MM.1S (cell line): ENCODE data around the gene ALDH1L2.
"Not testable (repeated sequence)": the region's sequence is repeated elsewhere in the genome, so short reads cannot be mapped to it uniquely, and the experiment has no call there.

ENCODE experiments used
- DNase-seq: peaks from one replicate; pipeline ENCODE4 v3.0.0-alpha.2; 2015
- H2AFZ ChIP-seq: fragments of 300-600 bp; sonication (generic); 2 replicates; pipeline ENCODE4 v1.6.0; 2016; ENCODE audit warnings: antibody characterized with exemption, low read length
- H3F3A ChIP-seq: fragments of 300-600 bp; sonication (generic); 2 replicates; pipeline ENCODE4 v1.6.1; 2016; ENCODE audit warnings: mild to moderate bottlenecking, antibody characterized with exemption, low read length, moderate library complexity, mixed read lengths; ENCODE audit not compliant: insufficient read depth
- H3K27ac ChIP-seq: fragments of 300-600 bp; sonication (generic); 2 replicates; pipeline ENCODE4 v1.5.1; 2016; ENCODE audit warnings: mild to moderate bottlenecking, low read length
- H3K27me3 ChIP-seq: fragments of 300-600 bp; sonication (generic); replicated peaks from 2 replicates; pipeline ENCODE4 v1.6.0; 2016; ENCODE audit warnings: low read length; ENCODE audit not compliant: insufficient read depth
- H3K36me3 ChIP-seq: fragments of 300-600 bp; sonication (generic); replicated peaks from 2 replicates; pipeline ENCODE4 v1.6.1; 2016; ENCODE audit warnings: mild to moderate bottlenecking, low read length, mixed read lengths; ENCODE audit not compliant: insufficient read depth
- H3K4me1 ChIP-seq: fragments of 300-600 bp; sonication (generic); 2 replicates; pipeline ENCODE4 v1.6.1; 2016; ENCODE audit warnings: low read length, mixed read lengths
- H3K4me2 ChIP-seq: fragments of 300-600 bp; sonication (generic); 2 replicates; pipeline ENCODE4 v1.6.0; 2016; ENCODE audit warnings: low read depth, low read length
- H3K4me3 ChIP-seq: fragments of 300-600 bp; sonication (generic); 2 replicates; pipeline ENCODE4 v1.5.1; 2016; ENCODE audit warnings: low read length, mixed read lengths
- H3K79me2 ChIP-seq: fragments of 300-600 bp; sonication (generic); 2 replicates; pipeline ENCODE4 v1.6.1; 2016; ENCODE audit warnings: mixed run types, low read length, mixed read lengths
- H3K9ac ChIP-seq: fragments of 300-600 bp; sonication (generic); 2 replicates; pipeline ENCODE4 v1.6.1; 2016; ENCODE audit warnings: low read length, mixed read lengths
- H3K9me2 ChIP-seq: fragments of 300-600 bp; sonication (generic); replicated peaks from 2 replicates; pipeline ENCODE4 v1.6.1; 2016; ENCODE audit warnings: mild to moderate bottlenecking, low read length, mixed read lengths; ENCODE audit not compliant: insufficient read depth
- H3K9me3 ChIP-seq: fragments of 300-600 bp; sonication (generic); replicated peaks from 2 replicates; pipeline ENCODE4 v1.6.1; 2016; ENCODE audit warnings: mild to moderate bottlenecking, low read length, mixed read lengths; ENCODE audit not compliant: insufficient read depth
- H4K20me1 ChIP-seq: fragments of 300-600 bp; sonication (generic); 2 replicates; pipeline ENCODE4 v1.6.1; 2016; ENCODE audit warnings: mild to moderate bottlenecking, low read length, moderate library complexity, mixed read lengths; ENCODE audit not compliant: insufficient read depth
- EZH2 ChIP-seq: fragments of 300-600 bp; sonication (generic); optimal IDR thresholded peaks from 2 replicates; pipeline ENCODE3; 2017; ENCODE audit warnings: low read depth, mild to moderate bottlenecking, antibody characterized with exemption, low read length, mixed read lengths
- EZH2phosphoT487 ChIP-seq: fragments of 300-600 bp; sonication (generic); IDR thresholded peaks from 2 replicates; pipeline ENCODE4 v1.6.1; 2018; ENCODE audit warnings: antibody characterized with exemption, low read length
- TF ChIP-seq, protein P1 (sequence below): fragments of 300-600 bp; sonication (generic); IDR thresholded peaks from 2 replicates; pipeline ENCODE4 v1.5.1; 2016; ENCODE audit warnings: antibody characterized with exemption, low read length, mixed read lengths

ALDH1L2 gene

DNA sequence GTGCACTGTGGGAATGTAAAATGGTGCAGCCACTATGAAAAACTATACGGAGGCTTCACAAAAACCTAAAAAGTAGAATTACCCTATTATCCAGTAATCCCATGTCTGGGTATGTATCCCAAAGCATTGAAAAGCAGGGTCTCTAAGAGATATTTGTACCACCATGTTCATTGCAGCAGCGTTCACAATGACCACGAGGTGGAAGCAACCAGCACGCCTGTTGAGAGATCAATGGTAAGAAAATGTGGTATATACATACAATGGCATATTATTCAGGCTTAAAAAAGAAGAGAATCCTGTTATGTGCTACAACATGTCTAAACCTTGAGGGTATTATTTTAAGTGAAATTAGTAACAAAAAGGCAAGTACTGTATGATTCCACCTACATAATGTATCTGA, 99.1 kb downstream of the ALDH1L2 start:
- Histone ChIP-seq H3K27ac (peak overlapping the region; percentile 48; the same call in 1 of the 2 replicates), H3K27me3 (no peaks in the 10 kb centered on the region), H3K4me3 (peak overlapping the region; percentile 77), H4K20me1 (no peaks in the 10 kb centered on the region), H3K9me3 (no peaks in the 10 kb centered on the region), H3K4me1 (peaks cover 12% of the 10 kb centered on the region), H3K4me2 (peak overlapping the region; percentile 89), H3K36me3 (peaks cover 19% of the 10 kb centered on the region), H3F3A (peaks cover 11% of the 10 kb centered on the region; the same call in 1 of the 2 replicates), H3K79me2 (peaks cover 42% of the 10 kb centered on the region), H2AFZ (peak overlapping the region; percentile 82), H3K9ac (peak overlapping the region; percentile 67; the same call in 1 of the 2 replicates), H3K9me2 (no peaks in the 10 kb centered on the region)
- peak; percentile 35 for DNase-seq
- TF ChIP-seq EZH2phosphoT487 (no peak), EZH2 (no peak)
- TF ChIP-seq, protein P1, sequence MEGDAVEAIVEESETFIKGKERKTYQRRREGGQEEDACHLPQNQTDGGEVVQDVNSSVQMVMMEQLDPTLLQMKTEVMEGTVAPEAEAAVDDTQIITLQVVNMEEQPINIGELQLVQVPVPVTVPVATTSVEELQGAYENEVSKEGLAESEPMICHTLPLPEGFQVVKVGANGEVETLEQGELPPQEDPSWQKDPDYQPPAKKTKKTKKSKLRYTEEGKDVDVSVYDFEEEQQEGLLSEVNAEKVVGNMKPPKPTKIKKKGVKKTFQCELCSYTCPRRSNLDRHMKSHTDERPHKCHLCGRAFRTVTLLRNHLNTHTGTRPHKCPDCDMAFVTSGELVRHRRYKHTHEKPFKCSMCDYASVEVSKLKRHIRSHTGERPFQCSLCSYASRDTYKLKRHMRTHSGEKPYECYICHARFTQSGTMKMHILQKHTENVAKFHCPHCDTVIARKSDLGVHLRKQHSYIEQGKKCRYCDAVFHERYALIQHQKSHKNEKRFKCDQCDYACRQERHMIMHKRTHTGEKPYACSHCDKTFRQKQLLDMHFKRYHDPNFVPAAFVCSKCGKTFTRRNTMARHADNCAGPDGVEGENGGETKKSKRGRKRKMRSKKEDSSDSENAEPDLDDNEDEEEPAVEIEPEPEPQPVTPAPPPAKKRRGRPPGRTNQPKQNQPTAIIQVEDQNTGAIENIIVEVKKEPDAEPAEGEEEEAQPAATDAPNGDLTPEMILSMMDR = peak; percentile 43

DNA sequence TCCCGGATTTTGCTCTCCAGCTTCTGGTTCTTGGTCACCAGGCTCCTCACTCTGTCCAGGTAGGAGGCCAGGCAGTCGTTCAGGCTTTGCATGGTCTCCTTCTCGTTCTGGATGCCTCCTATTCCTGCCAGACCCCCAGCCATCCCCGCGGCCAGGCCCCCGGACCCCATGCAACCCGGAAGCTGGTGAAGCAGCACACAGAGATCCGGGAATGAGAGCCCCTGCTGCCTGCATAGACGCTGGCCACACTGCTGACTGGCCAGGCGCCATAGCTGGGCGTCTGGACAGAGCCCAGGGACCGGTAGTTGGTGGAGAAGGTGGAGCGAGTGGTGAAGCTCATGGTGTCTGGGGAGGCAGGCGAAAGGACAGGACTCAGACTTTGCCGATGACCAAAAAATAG, 106.6 kb downstream of the ALDH1L2 start:
- not testable (repeated sequence) for H3K36me3 ChIP-seq, H2AFZ ChIP-seq, H3F3A ChIP-seq, H3K9me2 ChIP-seq, H3K9ac ChIP-seq, H3K4me1 ChIP-seq, H3K4me2 ChIP-seq, H3K9me3 ChIP-seq, H3K27me3 ChIP-seq, DNase-seq, H3K79me2 ChIP-seq, H3K27ac ChIP-seq, H4K20me1 ChIP-seq, H3K4me3 ChIP-seq

DNA sequence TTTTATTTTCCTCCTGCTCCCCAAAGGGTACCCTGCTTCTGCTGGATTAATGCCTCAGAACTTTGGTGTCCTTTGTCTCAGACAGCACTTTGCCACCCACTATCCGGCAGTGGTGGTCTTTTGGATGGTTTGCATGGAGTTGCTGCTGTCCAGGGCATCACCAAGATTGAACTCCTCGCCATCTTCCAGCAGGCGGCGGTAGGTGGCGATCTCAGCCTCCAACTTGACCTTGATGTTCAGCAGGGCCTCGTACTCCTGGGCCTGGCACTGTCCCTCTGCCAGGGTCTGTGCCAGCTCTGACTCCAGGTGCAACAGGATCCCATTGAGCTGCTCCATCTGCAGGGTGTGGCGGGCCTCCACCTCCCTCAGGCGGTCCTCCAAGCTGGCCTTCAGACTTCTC, 107.6 kb downstream of the ALDH1L2 start:
- H3K27ac ChIP-seq = no peak overlapping the region
- no peak for TF ChIP-seq EZH2phosphoT487
- TF ChIP-seq, protein P1 = no peak
- no peak for TF ChIP-seq EZH2
- no peaks in the 10 kb centered on the region for H4K20me1 ChIP-seq
- no peaks in the 10 kb centered on the region for H3K9me2 ChIP-seq
- no peak overlapping the region for H2AFZ ChIP-seq
- no peak overlapping the region for H3K4me3 ChIP-seq
- H3K27me3 ChIP-seq = no peaks in the 10 kb centered on the region
- DNase-seq = no peak
- H3K9me3 ChIP-seq = no peaks in the 10 kb centered on the region
- no peak overlapping the region for H3K9ac ChIP-seq
- H3K4me1 ChIP-seq = no peaks in the 10 kb centered on the region
- H3K79me2 ChIP-seq = no peaks in the 10 kb centered on the region
- H3F3A ChIP-seq = peaks cover 8% of the 10 kb centered on the region
- H3K4me2 ChIP-seq = no peak overlapping the region
- H3K36me3 ChIP-seq = no peaks in the 10 kb centered on the region

DNA sequence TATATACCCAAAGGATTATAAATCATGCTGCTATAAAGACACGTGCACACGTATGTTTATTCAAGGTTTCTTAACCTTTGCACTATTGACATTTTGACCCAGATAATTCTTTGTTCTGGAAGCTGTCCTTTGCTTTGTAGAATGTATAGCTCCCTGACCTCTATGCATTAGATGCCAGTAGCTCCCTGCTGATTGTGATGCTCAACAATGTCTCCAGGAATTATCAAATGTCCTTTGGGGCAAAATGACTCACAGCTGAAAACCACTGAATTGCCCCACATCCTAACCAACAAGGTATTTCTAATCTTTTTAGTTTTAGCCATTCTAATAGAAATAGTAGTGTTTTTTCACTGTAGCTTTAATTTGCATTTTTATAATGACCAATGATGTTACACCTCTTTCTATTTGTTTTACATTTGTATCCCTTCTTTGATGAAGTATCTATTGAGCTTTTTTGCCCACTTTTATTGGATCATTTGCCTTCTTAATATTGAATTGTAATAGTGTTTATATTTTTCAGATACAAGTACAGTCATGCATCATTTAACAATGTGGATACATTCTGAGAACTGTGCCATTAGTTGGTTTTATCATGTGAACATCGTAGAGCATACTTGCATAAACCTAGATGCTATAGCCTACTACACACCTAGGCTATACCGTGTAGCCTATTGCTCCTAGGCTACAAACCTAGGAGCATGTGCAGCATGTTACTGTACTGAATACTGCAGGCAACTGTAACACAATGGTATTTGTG, 108.5 kb downstream of the ALDH1L2 start:
- no peaks in the 10 kb centered on the region for H3K9me2 ChIP-seq
- no peaks in the 10 kb centered on the region for H4K20me1 ChIP-seq
- H3K4me2 ChIP-seq = no peak overlapping the region
- DNase-seq = no peak
- no peaks in the 10 kb centered on the region for H3K79me2 ChIP-seq
- TF ChIP-seq EZH2 = no peak
- TF ChIP-seq, protein P1 = no peak
- TF ChIP-seq EZH2phosphoT487 = no peak
- H3K36me3 ChIP-seq = no peaks in the 10 kb centered on the region
- H3K4me1 ChIP-seq = no peaks in the 10 kb centered on the region
- no peak overlapping the region for H3K9ac ChIP-seq
- no peak overlapping the region for H3K4me3 ChIP-seq
- H3K9me3 ChIP-seq = no peaks in the 10 kb centered on the region
- H3K27me3 ChIP-seq = no peaks in the 10 kb centered on the region
- H3K27ac ChIP-seq = no peak overlapping the region
- peaks cover 8% of the 10 kb centered on the region for H3F3A ChIP-seq
- H2AFZ ChIP-seq = no peak overlapping the region
